Activated T-helper 9 cell treated with anti-CD3 and anti-CD28 coated beads, Interleukin-2, amount 50 U/mL, for 16 hours (primary cell): ENCODE data around the gene BOD1.
"Not testable (repeated sequence)": the region's sequence is repeated elsewhere in the genome, so short reads cannot be mapped to it uniquely, and the experiment has no call there.

Experiments
- DNase-seq: peaks from one replicate; pipeline ENCODE4 v3.0.0-alpha.2; 2020; ENCODE audit warnings: low read depth

BOD1 gene

GRCh38 chr5:173615884-173616576 is 420 bp downstream of the BOD1 start:
- peak; percentile 52 for DNase-seq

DNA sequence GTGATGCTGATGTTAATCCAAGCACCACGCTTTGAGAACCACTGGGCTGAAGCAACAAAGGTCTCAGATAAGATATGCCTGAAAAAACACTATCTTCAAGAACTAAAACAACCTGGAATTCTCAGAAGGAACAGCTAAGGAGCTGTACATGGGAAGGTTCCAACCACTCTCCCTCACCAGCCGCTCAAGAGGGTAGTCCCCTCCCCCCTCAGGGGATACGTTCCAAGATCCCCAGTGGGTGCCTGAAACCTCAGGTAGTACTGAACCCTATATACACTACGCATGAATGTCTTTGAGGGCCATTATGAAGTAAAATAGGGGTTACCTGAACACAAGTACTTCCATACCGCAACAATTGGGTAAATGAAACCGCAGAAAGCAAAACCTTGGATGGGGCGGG is 1.9 kb downstream of the BOD1 start:
- no peak for DNase-seq

DNA sequence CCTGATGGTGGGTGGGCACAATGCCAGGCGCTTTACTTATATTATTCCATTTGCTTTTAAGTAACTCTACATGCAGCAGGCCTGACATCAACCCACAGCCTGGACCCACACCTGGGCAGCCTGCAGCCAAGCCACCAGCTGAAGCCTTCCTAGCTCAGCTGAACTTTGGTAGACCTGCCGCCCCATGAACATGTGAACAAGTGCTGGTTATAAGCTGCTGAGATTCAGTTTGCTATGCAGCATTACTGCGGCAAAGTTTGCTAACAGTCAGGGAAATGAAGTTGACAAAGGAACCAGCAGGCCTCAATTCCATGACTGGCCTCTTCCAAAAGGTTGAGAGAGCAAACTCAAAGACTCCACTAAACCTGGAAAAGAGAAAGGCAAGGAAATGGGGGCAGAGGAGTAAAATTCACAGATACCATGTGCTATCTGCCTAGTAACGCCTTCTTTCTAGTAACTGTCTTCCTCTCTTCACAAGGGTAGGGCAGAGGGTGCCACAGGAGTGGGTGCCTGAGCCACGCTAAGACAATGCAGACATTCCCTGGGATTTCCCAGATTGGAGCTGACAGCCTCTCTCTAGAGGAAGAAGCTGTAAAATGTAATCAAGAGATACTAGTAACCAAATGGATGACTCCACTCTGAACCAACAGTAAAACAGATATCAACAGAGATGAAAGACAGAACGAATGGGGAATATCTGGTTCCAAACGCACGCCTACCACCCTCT is 2.9 kb downstream of the BOD1 start:
- DNase-seq, result no peak

DNA sequence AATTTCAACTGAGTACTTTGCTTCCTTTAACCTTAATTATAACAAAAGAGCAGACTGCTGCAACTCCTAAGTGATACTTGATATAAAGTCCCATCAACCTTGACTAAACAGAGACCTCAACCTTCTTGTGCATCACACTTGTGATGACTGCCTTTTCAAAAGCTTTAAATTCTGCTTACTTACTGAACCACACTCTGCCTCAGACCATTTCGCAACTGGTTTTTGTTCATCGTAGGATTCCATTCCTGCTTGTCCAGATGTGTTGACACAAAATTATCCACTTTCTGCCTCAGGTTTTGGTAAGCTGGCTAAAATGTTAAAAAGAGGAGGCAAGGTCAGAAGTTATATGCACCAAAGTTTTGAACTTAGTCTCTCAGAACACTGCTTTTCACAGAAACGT is 3.5 kb downstream of the BOD1 start:
- DNase-seq, result no peak

- no peak for DNase-seq
Measured at GRCh38 chr5:173611706-173612105, 4.7 kb downstream of the BOD1 start.

DNA sequence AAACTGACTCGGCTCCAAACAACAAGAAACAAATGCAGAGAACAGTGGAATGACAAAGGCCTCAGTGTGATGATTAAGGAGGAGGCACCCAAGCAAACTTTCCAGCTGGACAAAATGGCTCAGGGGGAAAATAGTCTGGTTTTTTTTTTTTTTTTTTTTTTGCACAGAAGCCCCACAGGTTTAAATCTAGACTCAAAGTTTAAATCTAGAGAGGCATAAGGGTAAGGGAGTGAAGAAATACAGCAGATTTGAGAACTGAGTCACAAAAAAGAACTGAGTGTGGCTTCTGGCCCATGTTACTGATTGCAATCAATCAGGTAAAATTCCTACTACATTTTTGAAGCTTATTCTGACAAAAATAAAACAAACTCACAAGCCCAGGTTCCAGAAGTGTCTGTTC is 12.3 kb downstream of the BOD1 start:
- no peak for DNase-seq

DNA sequence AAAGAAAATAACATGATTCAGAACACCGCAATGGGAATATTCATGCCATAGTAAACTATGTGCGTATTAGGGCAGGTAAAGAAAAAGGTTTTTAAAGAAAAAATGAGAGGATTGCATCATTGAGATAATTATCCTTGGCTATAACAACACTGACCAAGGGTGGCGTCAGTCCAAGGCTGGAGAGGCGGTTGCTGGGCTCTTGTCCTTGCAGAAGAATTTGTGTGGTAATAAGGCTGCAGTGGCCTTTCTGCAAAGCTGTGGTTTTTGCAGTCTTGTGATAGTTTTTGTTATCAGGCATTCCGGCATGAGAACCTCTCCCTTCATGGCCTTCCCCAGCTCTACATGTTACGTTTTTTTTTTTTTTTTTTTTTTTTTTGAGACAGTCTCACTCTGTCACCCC is 14.0 kb downstream of the BOD1 start:
- DNase-seq, result no peak

DNA sequence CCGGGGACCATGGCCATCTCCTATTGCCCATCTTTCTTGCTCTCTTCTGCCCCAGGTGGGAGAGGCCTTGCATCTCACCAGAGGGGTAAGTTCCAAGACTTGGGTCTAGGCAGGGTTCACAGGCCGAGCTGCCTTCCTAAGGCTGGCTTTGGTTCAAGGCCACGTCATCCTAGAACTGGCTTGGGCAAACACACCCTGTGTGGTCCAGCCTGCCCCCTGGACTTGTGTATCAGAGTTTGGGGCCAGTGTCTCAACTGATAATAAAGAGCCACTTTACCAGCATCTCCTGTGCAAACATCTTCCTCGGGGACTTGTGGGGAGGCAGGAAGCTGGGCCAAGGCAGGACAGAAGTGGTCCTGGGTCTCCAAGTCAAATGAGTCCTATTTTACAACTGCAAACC is 17.8 kb downstream of the BOD1 start:
- no peak for DNase-seq

- no peak for DNase-seq
Measured at GRCh38 chr5:173597304-173597703, 19.1 kb downstream of the BOD1 start.

DNA sequence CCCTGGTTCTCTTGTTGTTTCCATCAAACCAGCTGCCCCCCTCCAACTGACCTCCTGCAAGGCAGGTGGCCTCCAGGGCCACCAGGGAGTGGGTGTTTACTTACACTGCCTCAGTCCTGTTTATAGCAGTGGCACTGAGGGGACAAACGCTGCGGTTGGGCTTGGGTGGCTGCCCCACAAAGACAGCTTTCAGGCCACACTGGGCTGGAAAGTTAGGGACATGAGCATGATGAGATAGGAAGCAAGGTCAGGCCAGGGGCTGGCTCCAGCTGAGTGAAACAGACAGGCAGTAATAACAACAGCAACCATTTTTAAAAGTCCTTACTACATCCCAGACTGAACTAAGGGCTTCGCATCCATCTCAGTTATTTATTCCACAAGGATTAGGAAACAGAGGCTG is 20.6 kb downstream of the BOD1 start:
- DNase-seq, result no peak

DNA sequence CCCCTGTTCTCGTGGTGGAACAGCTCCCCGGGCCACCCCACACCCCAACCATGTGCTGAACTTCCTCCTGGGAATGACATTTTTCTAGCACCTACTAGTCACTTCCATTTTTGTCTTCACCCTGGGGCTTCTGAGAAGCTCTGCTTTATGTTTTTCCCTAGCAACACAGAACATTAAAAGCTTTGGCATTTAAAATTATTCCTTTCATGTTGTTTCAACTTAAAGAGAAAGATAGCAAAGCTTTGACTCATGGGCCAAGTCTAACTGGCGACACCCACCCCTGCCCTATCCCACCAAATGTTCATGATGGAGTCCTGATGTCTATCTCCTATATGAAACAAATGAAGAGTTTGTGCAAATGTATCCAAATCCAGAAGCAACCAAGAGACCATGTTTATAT is 22.4 kb downstream of the BOD1 start:
- DNase-seq, result no peak

DNA sequence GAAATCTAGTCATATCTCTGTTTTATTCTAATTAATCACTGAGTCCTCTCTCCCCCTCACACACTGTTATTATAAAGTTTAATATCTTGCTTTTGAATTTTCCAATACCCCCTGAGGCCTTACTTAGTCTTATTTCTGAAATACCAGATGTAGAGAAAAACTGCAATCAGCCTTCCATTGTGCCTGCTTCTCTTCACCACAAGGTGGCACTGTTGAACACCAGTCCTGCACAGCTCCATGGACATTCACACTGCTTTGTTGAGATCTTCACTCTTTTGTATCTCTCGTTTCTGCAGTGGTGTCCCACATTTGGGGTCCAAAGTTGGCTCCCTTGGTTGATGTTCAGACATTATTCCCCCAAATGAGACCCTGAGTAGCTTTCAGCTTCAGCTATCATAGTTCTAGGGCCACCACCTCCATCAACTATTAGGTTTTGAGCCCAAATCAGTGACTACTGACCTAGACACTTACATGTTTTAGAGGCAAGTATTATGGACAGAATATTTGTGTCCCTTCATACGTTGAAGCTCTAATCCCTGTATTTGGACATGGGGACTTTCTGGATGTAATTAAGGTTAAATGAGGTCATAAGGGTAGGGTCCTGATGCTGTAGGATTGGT is 24.3 kb downstream of the BOD1 start:
- no peak for DNase-seq

DNA sequence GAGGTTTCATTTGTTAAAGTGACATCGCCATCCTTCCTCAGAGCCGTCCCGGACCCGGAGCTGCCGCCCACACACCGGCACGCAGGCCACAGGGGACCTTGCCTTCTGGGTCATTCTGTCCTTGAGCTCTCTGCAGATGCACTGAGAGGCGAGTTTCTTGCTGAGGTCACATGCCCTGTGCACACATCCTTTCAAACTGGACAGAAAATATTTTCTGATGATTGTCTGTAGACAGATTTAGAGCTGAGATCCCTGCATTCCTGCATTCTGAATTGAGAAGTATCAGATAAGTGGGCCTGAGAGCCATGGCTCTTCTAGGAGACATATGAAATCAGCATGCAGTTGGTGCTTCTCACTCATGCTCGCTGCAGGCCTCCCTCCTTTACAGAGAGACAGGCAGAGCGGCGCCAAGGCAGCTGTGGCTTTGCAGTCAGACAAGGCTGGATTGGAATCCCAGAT is 25.4 kb downstream of the BOD1 start:
- DNase-seq, result no peak

- no peak for DNase-seq
Measured at GRCh38 chr5:173590436-173591055, 25.9 kb downstream of the BOD1 start.

DNA sequence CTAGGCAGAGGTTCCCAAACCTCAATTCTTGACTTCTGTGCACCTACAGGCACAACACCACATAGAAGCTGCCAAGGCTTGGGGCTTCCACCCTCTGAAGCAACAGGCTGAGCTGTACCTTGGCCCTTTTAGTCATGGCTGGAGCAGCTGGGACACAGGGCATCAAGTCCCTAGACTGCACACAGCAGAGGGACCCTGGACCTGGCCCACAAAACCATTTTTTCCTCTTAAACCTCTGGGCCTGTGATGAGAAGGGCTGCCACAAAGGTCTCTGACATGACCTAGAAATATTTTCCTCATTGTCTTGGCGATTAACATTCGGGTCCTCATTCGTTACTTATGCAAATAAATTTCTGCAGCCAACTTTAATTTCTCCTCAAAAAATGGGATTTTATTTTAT is 30.3 kb downstream of the BOD1 start:
- DNase-seq, result not testable (repeated sequence)

- no peak for DNase-seq
Measured at GRCh38 chr5:173583346-173583745, 33.1 kb downstream of the BOD1 start.

DNA sequence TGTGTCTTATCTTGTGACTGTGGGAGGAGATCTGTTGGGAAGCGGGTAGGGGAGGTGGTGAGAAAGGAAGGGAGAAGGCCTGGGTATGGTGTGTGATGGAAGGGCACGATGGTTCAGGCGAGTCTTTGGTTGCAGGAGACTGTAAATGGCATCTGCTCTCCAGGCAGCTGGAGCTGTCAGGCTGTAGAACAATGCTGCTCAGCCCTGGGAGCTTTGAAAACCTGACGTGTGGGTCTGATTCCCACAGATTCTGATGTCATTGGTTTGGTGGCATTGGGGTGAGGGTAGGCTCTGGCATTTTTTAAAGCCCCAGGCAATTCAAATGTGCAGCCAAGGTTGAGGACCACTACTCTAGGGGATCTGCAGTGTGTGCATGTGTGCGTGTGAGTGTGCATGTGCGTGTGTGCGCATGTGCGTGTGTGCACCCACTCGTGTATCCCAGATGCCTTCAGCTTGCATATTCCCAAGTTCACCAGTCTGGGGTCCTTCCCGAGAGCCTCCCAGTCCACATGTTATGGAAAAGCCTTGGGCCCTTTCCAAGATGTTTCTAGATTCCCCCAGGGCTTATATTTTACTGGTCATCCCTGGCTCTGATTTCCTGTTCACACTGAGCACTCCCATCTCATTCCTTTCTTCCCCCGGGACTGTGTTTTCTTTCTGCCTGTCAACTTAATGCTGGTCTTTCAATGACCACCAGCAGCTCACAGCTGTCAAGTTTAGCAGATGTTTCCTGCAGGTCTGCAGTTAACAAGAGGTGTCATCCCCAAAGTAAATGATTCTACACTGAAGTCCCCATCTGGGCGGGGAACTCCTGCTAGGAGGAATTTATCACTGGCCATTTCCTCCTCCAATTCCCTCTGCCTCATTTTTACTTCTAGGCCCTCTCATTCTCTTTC is 34.0 kb downstream of the BOD1 start:
- DNase-seq, result no peak

GRCh38 chr5:173581408-173582215 is 34.8 kb downstream of the BOD1 start:
- peak; percentile 9 for DNase-seq

- no peak for DNase-seq
Measured at GRCh38 chr5:173578947-173579615, 37.4 kb downstream of the BOD1 start.

- no peak for DNase-seq
Measured at GRCh38 chr5:173577817-173578216, 38.6 kb downstream of the BOD1 start.
